ENCODE data around the gene INTS1.
A peak's percentile ranks its signal among the peaks of the same experiment; 100 is the strongest.

INTS1 gene

GRCh38 chr7:1438821-1439220, 65.4 kb downstream of the INTS1 start:
- no peak for ATAC-seq
- no peaks in the 10 kb centered on the region for H3K4me1 Mint-ChIP-seq
- no peaks in the 10 kb centered on the region for H3K36me3 Mint-ChIP-seq
- no peak overlapping the region for H3K4me3 Mint-ChIP-seq
- no peaks in the 10 kb centered on the region for H3K9me3 Mint-ChIP-seq
- DNase-seq (ENCODE audit: low spot score in 2 of 2): no peak
- H3K27ac Mint-ChIP-seq: no peak overlapping the region

- DNase-seq (ENCODE audit: low spot score in 2 of 2) (no peak), ATAC-seq (no peak)
- Mint-ChIP-seq H3K36me3 (no peaks in the 10 kb centered on the region), H3K27ac (no peak overlapping the region), H3K9me3 (no peaks in the 10 kb centered on the region), H3K4me3 (no peak overlapping the region), H3K4me1 (no peaks in the 10 kb centered on the region)
Observed at GRCh38 chr7:1438208-1438607, 66.0 kb downstream of the INTS1 start.

GRCh38 chr7:1437155-1437880, 66.9 kb downstream of the INTS1 start:
- Mint-ChIP-seq H3K27ac (no peak overlapping the region), H3K4me3 (no peak overlapping the region), H3K9me3 (no peaks in the 10 kb centered on the region), H3K4me1 (peaks cover 7% of the 10 kb centered on the region), H3K36me3 (no peaks in the 10 kb centered on the region)
- no peak for ATAC-seq
- DNase-seq (ENCODE audit: low spot score in 2 of 2): no peak

GRCh38 chr7:1436608-1437007, 67.6 kb downstream of the INTS1 start:
- H3K36me3 Mint-ChIP-seq: no peaks in the 10 kb centered on the region
- no peak for ATAC-seq
- peaks cover 10% of the 10 kb centered on the region for H3K4me1 Mint-ChIP-seq
- DNase-seq (ENCODE audit: low spot score in 2 of 2): no peak
- H3K4me3 Mint-ChIP-seq: no peak overlapping the region
- no peak overlapping the region for H3K27ac Mint-ChIP-seq
- no peaks in the 10 kb centered on the region for H3K9me3 Mint-ChIP-seq

- peaks cover 10% of the 10 kb centered on the region for H3K4me1 Mint-ChIP-seq
- H3K27ac Mint-ChIP-seq: no peak overlapping the region
- H3K4me3 Mint-ChIP-seq: no peak overlapping the region
- no peak for DNase-seq (ENCODE audit: low spot score in 2 of 2)
- no peaks in the 10 kb centered on the region for H3K36me3 Mint-ChIP-seq
- ATAC-seq: no peak
- no peaks in the 10 kb centered on the region for H3K9me3 Mint-ChIP-seq
Observed at GRCh38 chr7:1434891-1435670, 69.1 kb downstream of the INTS1 start.

GRCh38 chr7:1434165-1434718, 69.9 kb downstream of the INTS1 start:
- DNase-seq (ENCODE audit: low spot score in 2 of 2): no peak
- Mint-ChIP-seq H3K36me3 (no peaks in the 10 kb centered on the region), H3K27ac (no peak overlapping the region), H3K9me3 (no peaks in the 10 kb centered on the region), H3K4me1 (peaks cover 10% of the 10 kb centered on the region), H3K4me3 (no peak overlapping the region)
- no peak for ATAC-seq

- no peak for ATAC-seq
- Mint-ChIP-seq H3K27ac (no peak overlapping the region), H3K9me3 (no peaks in the 10 kb centered on the region)
Observed at GRCh38 chr7:1433128-1433920, 70.9 kb downstream of the INTS1 start.

GRCh38 chr7:1432411-1433082, 71.6 kb downstream of the INTS1 start:
- ATAC-seq: peak; percentile 70
- peak; percentile 89 to 93 for DNase-seq (ENCODE audit: low spot score in 2 of 2)
- peaks cover 10% of the 10 kb centered on the region for H3K4me1 Mint-ChIP-seq
- no peaks in the 10 kb centered on the region for H3K36me3 Mint-ChIP-seq
- H3K27ac Mint-ChIP-seq: peak overlapping the region; percentile 73
- no peak overlapping the region for H3K4me3 Mint-ChIP-seq
- H3K9me3 Mint-ChIP-seq: no peaks in the 10 kb centered on the region

More at GRCh38 chr7:1433128-1433920, 70.9 kb downstream of the INTS1 start:
- no peak for DNase-seq (ENCODE audit: low spot score in 2 of 2)
- H3K36me3 Mint-ChIP-seq: no peaks in the 10 kb centered on the region
- no peak overlapping the region for H3K4me3 Mint-ChIP-seq
- peaks cover 10% of the 10 kb centered on the region for H3K4me1 Mint-ChIP-seq

- Mint-ChIP-seq H3K36me3 (no peaks in the 10 kb centered on the region), H3K4me3 (no peak overlapping the region), H3K4me1 (peaks cover 10% of the 10 kb centered on the region), H3K9me3 (no peaks in the 10 kb centered on the region), H3K27ac (peak overlapping the region; percentile 73)
- DNase-seq (ENCODE audit: low spot score in 2 of 2): peak in 1 of 2 donors; percentile 60
- ATAC-seq: peak; percentile 17
Observed at GRCh38 chr7:1431634-1432380, 72.4 kb downstream of the INTS1 start.

GRCh38 chr7:1431226-1431625, 73.0 kb downstream of the INTS1 start:
- no peaks in the 10 kb centered on the region for H3K9me3 Mint-ChIP-seq
- ATAC-seq: no peak
- H3K27ac Mint-ChIP-seq: no peak overlapping the region
- H3K4me1 Mint-ChIP-seq: peaks cover 10% of the 10 kb centered on the region
- no peak overlapping the region for H3K4me3 Mint-ChIP-seq
- DNase-seq (ENCODE audit: low spot score in 2 of 2): no peak
- H3K36me3 Mint-ChIP-seq: no peaks in the 10 kb centered on the region

- no peak overlapping the region for H3K27ac Mint-ChIP-seq
- H3K4me1 Mint-ChIP-seq: peaks cover 10% of the 10 kb centered on the region
- H3K9me3 Mint-ChIP-seq: no peaks in the 10 kb centered on the region
- ATAC-seq (no peak), DNase-seq (ENCODE audit: low spot score in 2 of 2) (no peak)
- no peaks in the 10 kb centered on the region for H3K36me3 Mint-ChIP-seq
- H3K4me3 Mint-ChIP-seq: no peak overlapping the region
Observed at GRCh38 chr7:1430056-1430845, 73.9 kb downstream of the INTS1 start.

- Mint-ChIP-seq H3K36me3 (no peaks in the 10 kb centered on the region), H3K27ac (no peak overlapping the region), H3K4me3 (no peak overlapping the region), H3K4me1 (peaks cover 10% of the 10 kb centered on the region), H3K9me3 (no peaks in the 10 kb centered on the region)
- ATAC-seq: no peak
- DNase-seq (ENCODE audit: low spot score in 2 of 2): no peak
Observed at GRCh38 chr7:1428941-1429501, 75.2 kb downstream of the INTS1 start.

- no peak for DNase-seq (ENCODE audit: low spot score in 2 of 2)
- Mint-ChIP-seq H3K4me1 (peaks cover under 1% of the 10 kb centered on the region), H3K9me3 (no peaks in the 10 kb centered on the region), H3K27ac (no peak overlapping the region), H3K4me3 (no peak overlapping the region), H3K36me3 (no peaks in the 10 kb centered on the region)
- ATAC-seq: no peak
Observed at GRCh38 chr7:1427064-1427657, 77.0 kb downstream of the INTS1 start.

Measured in stimulated activated effector memory CD8-positive, alpha-beta T cell treated with anti-CD3 and anti-CD28 coated beads, Interleukin-12 subunit alpha, Interleukin-12 subunit beta, amount 100 ng/mL, for 72 hours (primary cell).